ENCODE results near the gene SSH2.

The SSH2 gene

GRCh38 chr17:29595943-29596774 is 333.9 kb downstream of the SSH2 start:
- DNase-seq = no peak

- DNase-seq = no peak
These were observed 334.7 kb downstream of the SSH2 start for GRCh38 chr17:29595107-29595942.

- no peak for DNase-seq
These were observed 335.4 kb downstream of the SSH2 start for GRCh38 chr17:29594519-29595090.

GRCh38 chr17:29593591-29594518 is 336.2 kb downstream of the SSH2 start:
- no peak for DNase-seq

GRCh38 chr17:29592850-29593551 is 337.0 kb downstream of the SSH2 start, which contains the start of gene ANKRD13B:
Gene ANKRD13B (plus strand): TSS chr17:29593132. CDS start chr17:29593622, 490 bp downstream.
- no peak for DNase-seq

- DNase-seq = peak; percentile 90
These were observed 338.1 kb downstream of the SSH2 start for GRCh38 chr17:29591737-29592608.

- peak; percentile 60 for DNase-seq
These were observed 338.8 kb downstream of the SSH2 start for GRCh38 chr17:29591146-29591736.

GRCh38 chr17:29590411-29591145 is 339.4 kb downstream of the SSH2 start:
- peak; percentile 34 for DNase-seq

GRCh38 chr17:29589524-29590410 is 340.3 kb downstream of the SSH2 start, which contains the start of gene GIT1:
Gene GIT1 (minus strand): TSS chr17:29589648. CDS start chr17:29589378, 270 bp downstream.
- peak; percentile 70 for DNase-seq

GRCh38 chr17:29588562-29589411 is 341.2 kb downstream of the SSH2 start:
- no peak for DNase-seq

- no peak for DNase-seq
These were observed 341.9 kb downstream of the SSH2 start for GRCh38 chr17:29588017-29588561.

GRCh38 chr17:29587591-29587990 is 342.4 kb downstream of the SSH2 start:
- DNase-seq = no peak

- no peak for DNase-seq
These were observed 343.2 kb downstream of the SSH2 start for GRCh38 chr17:29586676-29587469.

- DNase-seq = no peak
These were observed 344.8 kb downstream of the SSH2 start for GRCh38 chr17:29585080-29585751.

- no peak for DNase-seq
These were observed 345.5 kb downstream of the SSH2 start for GRCh38 chr17:29584452-29585079.

Data from T1000 (cell line).